ENCODE measurements around the gene CHST8.
"Not testable (repeated sequence)": the region's sequence is repeated elsewhere in the genome, so short reads cannot be mapped to it uniquely, and the experiment has no call there.

Gene CHST8

DNA sequence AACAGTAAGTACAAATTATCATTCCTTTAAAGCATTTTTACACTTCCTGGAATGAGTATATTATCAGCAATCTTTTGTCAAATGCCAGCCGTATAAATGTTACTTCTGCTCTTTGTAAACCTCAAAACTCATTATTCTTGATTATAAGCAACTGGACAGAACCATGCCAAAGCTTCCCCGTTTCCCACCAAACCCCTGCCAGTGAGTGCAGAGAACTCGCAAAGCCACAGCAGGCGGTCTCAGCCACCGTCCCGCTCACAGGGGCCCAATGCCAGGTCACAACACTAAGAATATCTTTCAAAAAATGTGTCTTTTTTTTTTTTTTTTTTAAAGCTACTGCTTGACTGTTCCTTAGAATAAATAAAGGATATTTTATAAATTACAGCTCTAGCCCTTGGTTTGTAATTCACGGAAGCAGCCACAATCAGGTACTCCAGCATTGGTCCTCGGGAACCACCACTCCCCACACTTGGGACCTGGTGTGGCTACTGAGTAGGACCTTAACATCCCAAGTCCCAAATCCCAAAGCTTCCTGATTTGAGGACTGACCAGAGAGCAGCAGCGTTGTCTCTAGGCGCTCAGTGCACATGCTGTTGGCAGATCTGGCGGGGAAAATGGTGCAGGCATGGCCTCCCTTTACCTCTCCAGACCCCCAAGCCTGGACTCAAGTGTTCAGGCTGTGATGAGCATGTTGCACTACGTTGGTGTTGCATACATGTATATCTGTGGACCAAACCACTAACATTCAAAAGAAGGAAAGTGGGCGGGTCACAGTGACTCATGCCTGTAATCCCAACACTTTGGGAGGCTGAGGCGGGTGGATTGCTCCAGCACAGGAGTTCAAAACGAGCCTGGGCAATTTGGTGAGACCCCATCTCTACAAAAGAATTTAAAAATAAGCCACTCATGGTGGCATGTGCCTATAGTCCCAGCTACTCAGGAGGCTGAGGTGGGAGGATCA, 193.9 kb downstream of the CHST8 start:
- in situ Hi-C loops (cut with HindIII; ENCODE audit: low pct_ligation_motif_present, low sequenced_read_pairs), result no loop called here
- TF ChIP-seq, protein P1, sequence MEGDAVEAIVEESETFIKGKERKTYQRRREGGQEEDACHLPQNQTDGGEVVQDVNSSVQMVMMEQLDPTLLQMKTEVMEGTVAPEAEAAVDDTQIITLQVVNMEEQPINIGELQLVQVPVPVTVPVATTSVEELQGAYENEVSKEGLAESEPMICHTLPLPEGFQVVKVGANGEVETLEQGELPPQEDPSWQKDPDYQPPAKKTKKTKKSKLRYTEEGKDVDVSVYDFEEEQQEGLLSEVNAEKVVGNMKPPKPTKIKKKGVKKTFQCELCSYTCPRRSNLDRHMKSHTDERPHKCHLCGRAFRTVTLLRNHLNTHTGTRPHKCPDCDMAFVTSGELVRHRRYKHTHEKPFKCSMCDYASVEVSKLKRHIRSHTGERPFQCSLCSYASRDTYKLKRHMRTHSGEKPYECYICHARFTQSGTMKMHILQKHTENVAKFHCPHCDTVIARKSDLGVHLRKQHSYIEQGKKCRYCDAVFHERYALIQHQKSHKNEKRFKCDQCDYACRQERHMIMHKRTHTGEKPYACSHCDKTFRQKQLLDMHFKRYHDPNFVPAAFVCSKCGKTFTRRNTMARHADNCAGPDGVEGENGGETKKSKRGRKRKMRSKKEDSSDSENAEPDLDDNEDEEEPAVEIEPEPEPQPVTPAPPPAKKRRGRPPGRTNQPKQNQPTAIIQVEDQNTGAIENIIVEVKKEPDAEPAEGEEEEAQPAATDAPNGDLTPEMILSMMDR (IDR thresholded peaks at IDR 0.05; ENCODE audit: low read depth, low read length, missing control alignments), result no peak

DNA sequence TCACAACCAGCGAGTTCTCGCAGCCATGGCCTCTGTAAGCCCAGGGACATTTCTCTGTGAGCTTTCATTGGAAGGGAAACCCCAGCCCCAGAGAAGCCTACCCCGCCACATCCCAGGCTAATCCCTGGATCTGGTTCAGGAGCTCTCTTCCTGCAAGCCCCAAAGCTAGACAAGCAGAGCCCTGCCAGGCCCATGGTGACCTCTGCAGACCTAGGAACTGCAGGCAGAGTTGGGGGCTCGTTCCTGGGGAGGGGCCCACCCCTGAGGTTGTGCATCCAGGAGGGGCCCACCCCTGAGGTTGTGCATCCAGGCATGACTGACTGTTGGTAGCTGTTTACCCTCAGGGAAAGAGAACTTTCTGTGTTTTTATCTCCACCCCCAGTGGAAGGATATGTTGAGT, 196.7 kb downstream of the CHST8 start:
- TF ChIP-seq, protein P1 (IDR thresholded peaks at IDR 0.05; ENCODE audit: low read depth, low read length, missing control alignments), result no peak
- in situ Hi-C loops (cut with HindIII; ENCODE audit: low pct_ligation_motif_present, low sequenced_read_pairs), result no loop called here
- Histone ChIP-seq H3K36me3 (replicated peaks) (no peaks in the 10 kb centered on the region), H3K27ac (no peak overlapping the region), H3K4me3 (ENCODE audit: low read depth, low read length) (no peak overlapping the region), H3K27me3 (replicated peaks) (no peaks in the 10 kb centered on the region)
- DNase-seq, result no peak

More for the DNA sequence above, 193.9 kb downstream of the CHST8 start:
- Histone ChIP-seq H3K4me3 (ENCODE audit: low read depth, low read length) (no peak overlapping the region), H3K27me3 (replicated peaks) (no peaks in the 10 kb centered on the region), H3K36me3 (replicated peaks) (peaks cover 20% of the 10 kb centered on the region), H3K27ac (no peak overlapping the region)
- DNase-seq, result peak; percentile 53

DNA sequence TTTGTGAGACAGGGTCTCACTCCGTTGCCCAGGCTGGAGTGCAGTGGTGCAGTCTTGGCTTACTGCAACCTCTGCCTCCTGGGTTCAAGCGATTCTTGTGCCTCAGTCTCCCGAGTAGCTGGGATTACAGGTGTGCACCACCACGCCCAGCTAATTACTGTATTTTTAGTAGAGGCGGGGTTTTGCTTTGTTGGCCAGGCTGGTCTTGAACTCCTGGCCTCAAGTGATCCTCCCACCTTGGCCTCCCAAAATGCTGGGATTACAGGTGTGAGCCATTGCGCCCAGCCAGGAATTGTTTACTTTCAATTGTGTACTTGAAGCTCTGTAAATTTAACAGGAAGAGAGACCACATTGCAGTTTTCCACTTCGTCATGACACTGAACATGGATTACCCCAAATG, 197.3 kb downstream of the CHST8 start:
- in situ Hi-C loops (cut with HindIII; ENCODE audit: low pct_ligation_motif_present, low sequenced_read_pairs); H3K27me3 ChIP-seq (replicated peaks); H3K36me3 ChIP-seq (replicated peaks); DNase-seq; H3K4me3 ChIP-seq (ENCODE audit: low read depth, low read length); H3K27ac ChIP-seq: not testable (repeated sequence)

DNA sequence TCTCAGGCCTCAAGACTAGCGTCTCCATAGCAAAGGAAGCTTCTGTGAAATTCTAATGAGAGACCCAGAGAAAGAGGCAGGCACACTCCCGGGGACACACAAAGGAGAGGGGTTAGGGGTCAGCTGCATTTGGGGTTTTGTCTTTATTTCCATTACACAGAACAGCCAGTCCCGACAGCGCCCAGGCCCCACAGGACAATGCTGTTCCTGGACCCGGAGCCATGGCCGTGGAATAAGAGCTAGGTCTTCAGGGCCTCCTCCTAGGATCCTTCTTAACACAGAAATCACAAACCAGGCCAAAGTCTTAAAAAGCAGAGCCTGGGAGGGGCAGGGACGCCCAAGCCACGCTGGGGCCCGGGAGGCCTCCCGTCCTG, 197.7 kb downstream of the CHST8 start:
- no peak for DNase-seq
- Histone ChIP-seq H3K27ac (peak overlapping the region; percentile 44), H3K36me3 (replicated peaks) (no peaks in the 10 kb centered on the region), H3K4me3 (ENCODE audit: low read depth, low read length) (peak overlapping the region; percentile 51), H3K27me3 (replicated peaks) (no peaks in the 10 kb centered on the region)
- TF ChIP-seq, protein P1 (IDR thresholded peaks at IDR 0.05; ENCODE audit: low read depth, low read length, missing control alignments), result no peak
- in situ Hi-C loops (cut with HindIII; ENCODE audit: low pct_ligation_motif_present, low sequenced_read_pairs), result no loop called here

DNA sequence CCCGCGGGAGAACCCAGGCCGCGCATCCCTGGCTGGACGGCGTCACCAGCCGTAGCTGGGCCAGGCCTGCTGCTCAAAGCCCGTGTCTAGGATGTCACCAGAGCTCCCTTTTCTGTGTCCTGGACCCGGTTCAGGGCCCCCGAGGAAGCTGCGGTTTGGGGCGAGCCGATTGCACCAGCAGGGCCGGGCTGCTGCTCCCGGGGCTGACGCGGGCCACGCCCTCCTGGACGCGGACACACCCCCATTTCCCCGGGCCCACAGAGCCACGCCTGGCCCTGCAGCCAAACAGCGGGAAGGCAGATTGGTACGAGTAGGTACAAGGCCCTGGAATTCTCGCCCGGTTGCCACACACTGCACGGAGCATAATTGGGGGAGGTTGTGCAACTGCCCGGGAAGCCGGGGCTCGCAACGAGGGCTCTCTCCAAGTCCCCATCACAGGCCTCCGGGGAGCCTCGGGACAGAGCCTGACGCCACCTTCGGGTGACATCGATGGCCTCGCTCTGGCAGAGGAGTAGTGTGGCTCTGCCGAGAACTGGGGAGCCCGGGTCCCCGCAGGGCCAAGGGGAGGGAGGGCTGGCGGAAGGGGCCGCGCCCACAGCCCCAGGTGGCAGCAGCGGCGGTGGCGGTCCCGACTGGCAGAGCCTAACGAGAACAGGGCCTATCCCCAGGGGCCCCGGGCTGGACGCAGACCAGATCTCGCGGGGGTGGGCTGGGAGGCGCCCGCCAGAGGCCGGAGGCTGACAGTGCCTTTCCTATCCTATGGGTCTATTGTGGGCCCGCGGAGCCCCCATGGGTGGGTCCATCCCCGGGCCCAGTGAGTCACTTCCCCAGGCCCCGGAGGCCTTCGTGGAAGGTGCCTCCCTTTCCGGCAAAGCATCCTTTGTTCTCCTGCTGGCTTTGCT, 198.4 kb downstream of the CHST8 start:
- no peaks in the 10 kb centered on the region for H3K36me3 ChIP-seq (replicated peaks)
- DNase-seq, result peak; percentile 23
- peak overlapping the region; percentile 51 for H3K4me3 ChIP-seq (ENCODE audit: low read depth, low read length)
- peak overlapping the region; percentile 44 for H3K27ac ChIP-seq
- TF ChIP-seq, protein P1 (IDR thresholded peaks at IDR 0.05; ENCODE audit: low read depth, low read length, missing control alignments), result no peak
- H3K27me3 ChIP-seq (replicated peaks), result no peaks in the 10 kb centered on the region
- in situ Hi-C loops (cut with HindIII; ENCODE audit: low pct_ligation_motif_present, low sequenced_read_pairs), result no loop called here

DNA sequence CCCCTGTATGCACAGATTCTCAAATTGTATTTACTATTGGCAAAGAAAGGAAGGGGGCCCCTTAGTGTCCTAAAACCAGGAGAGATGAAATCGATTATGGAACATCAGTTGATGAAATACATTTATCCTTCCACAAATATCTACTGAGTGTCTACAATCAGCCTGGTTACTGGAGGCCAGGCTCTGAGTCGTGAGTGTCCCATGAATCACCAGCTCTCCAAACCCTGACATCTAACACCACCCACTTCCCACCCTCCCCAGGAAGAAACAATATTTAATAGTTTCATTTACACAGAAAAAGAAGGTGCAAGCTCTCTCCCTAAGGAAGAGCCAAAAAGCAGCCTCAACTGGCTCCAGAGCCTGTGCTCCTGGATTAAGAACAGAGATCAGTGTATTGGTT, 200.1 kb downstream of the CHST8 start:
- no peak overlapping the region for H3K27ac ChIP-seq
- in situ Hi-C loops (cut with HindIII; ENCODE audit: low pct_ligation_motif_present, low sequenced_read_pairs), result no loop called here

More for the DNA sequence above, 200.1 kb downstream of the CHST8 start:
- Histone ChIP-seq H3K36me3 (replicated peaks) (no peaks in the 10 kb centered on the region), H3K27me3 (replicated peaks) (no peaks in the 10 kb centered on the region), H3K4me3 (ENCODE audit: low read depth, low read length) (no peak overlapping the region)
- TF ChIP-seq, protein P1 (IDR thresholded peaks at IDR 0.05; ENCODE audit: low read depth, low read length, missing control alignments), result no peak
- no peak for DNase-seq
